IMR-90 (cell line): ENCODE data around the gene SNRK. TPM values are rescaled to one million over a fixed set of nuclear protein-coding genes. Genes with fewer than 3 reads are reported as not detected.

ENCODE experiments used
- ATAC-seq: fragments of 200-7000 bp; cut with Tn5 transposase; 2 replicates; pipeline ENCODE4 v1.9.1; 2020; ENCODE audit warnings: low read depth, mild to moderate bottlenecking, moderate library complexity
- BruUV-seq: library from RNA; stranded (reverse); fragments of 400-500 nt; replicated peaks from 2 replicates; lab custom pipeline; 2021; lab: Mats Ljungman, UMichigan
- CTCF ChIA-PET: fragments of 300-600 bp; formaldehyde crosslinking; extraction: SDS; loops from one replicate; lab custom pipeline; 2021; ENCODE audit warnings: antibody characterized with exemption; lab: Yijun Ruan, JAX
- POLR2A ChIA-PET: fragments of 300-600 bp; sonication (Branson Sonifier 250); formaldehyde crosslinking; loops from one replicate; lab custom pipeline; 2022; ENCODE audit warnings: antibody characterized with exemption; ENCODE audit not compliant: unreplicated experiment; lab: Charles Lee
- DNase-seq: peaks from one replicate; pipeline ENCODE4 v3.0.0; 2013
- H2AFZ ChIP-seq: replicated peaks from 2 replicates; pipeline ENCODE3; 2013; ENCODE audit warnings: low read length, mild to moderate bottlenecking; ENCODE audit not compliant: poor library complexity
- H2AK5ac ChIP-seq: 2 replicates; pipeline ENCODE4 v1.6.1; 2013; ENCODE audit warnings: low read depth, low read length, inconsistent platforms
- H2AK9ac ChIP-seq: replicated peaks from 2 replicates; pipeline ENCODE3; 2013; ENCODE audit warnings: mild to moderate bottlenecking, low read depth, low read length, moderate library complexity; ENCODE audit not compliant: poor library complexity
- H2BK120ac ChIP-seq: 2 replicates; pipeline ENCODE4 v1.6.1; 2013; ENCODE audit warnings: low read depth, low read length, inconsistent platforms
- H2BK15ac ChIP-seq: 3 replicates; pipeline ENCODE4 v1.6.1; 2013; ENCODE audit warnings: low read depth, low read length, inconsistent platforms
- H2BK20ac ChIP-seq: 2 replicates; pipeline ENCODE4 v1.6.1; 2013; ENCODE audit warnings: low read depth, mild to moderate bottlenecking, inconsistent platforms, low read length, moderate library complexity
- H2BK5ac ChIP-seq: 2 replicates; pipeline ENCODE4 v1.6.1; 2013; ENCODE audit warnings: mild to moderate bottlenecking, low read depth, low read length, inconsistent platforms; ENCODE audit not compliant: poor library complexity, severe bottlenecking
- H3K14ac ChIP-seq: replicated peaks from 2 replicates; pipeline ENCODE4 v1.6.1; 2013; ENCODE audit warnings: low read depth, low read length, inconsistent platforms
- H3K18ac ChIP-seq: 2 replicates; pipeline ENCODE4 v1.6.1; 2013; ENCODE audit warnings: low read depth, low read length, control low read depth
- H3K23ac ChIP-seq: 2 replicates; pipeline ENCODE4 v1.6.1; 2013; ENCODE audit warnings: low read depth, low read length, inconsistent platforms
- H3K27ac ChIP-seq: 2 replicates; pipeline ENCODE4 v1.5.1; 2013; ENCODE audit warnings: mild to moderate bottlenecking, control low read depth, low read length; ENCODE audit not compliant: insufficient read depth
- H3K27me3 ChIP-seq: 2 replicates; pipeline ENCODE4 v1.6.1; 2013; ENCODE audit warnings: low read length; ENCODE audit not compliant: control insufficient read depth, insufficient read depth
- H3K36me3 ChIP-seq: 2 replicates; pipeline ENCODE4 v1.6.1; 2013; ENCODE audit warnings: low read length, mixed read lengths; ENCODE audit not compliant: control insufficient read depth, insufficient read depth
- H3K4ac ChIP-seq: 2 replicates; pipeline ENCODE4 v1.6.1; 2013; ENCODE audit warnings: low read depth, low read length, inconsistent platforms
- H3K4me1 ChIP-seq: 2 replicates; pipeline ENCODE4 v1.6.1; 2013; ENCODE audit warnings: low read length, mixed read lengths; ENCODE audit not compliant: control insufficient read depth, insufficient read depth
- H3K4me2 ChIP-seq: 2 replicates; pipeline ENCODE4 v1.6.1; 2013; ENCODE audit warnings: low read depth, mild to moderate bottlenecking, control low read depth, low read length, moderate library complexity
- H3K4me3 ChIP-seq: 2 replicates; pipeline ENCODE4 v1.5.1; 2013; ENCODE audit warnings: low read depth, mild to moderate bottlenecking, control low read depth, low read length, moderate library complexity; ENCODE audit not compliant: insufficient read depth
- H3K56ac ChIP-seq: 2 replicates; pipeline ENCODE4 v1.6.1; 2013; ENCODE audit warnings: low read length, inconsistent platforms; ENCODE audit not compliant: insufficient read depth; ENCODE audit errors: extremely low read depth
- H3K79me1 ChIP-seq, 2 experiments: 2 replicates each; pipeline ENCODE4 v1.6.1; 2013; ENCODE audit warnings: low read length in 2 of 2, inconsistent platforms in 1 of 2, low read depth in 1 of 2
- H3K9ac ChIP-seq: 2 replicates; pipeline ENCODE4 v1.6.1; 2013; ENCODE audit warnings: low read depth, low read length, control low read depth
- H3K9me1 ChIP-seq: 2 replicates; pipeline ENCODE4 v1.6.1; 2013; ENCODE audit warnings: low read length, inconsistent platforms; ENCODE audit not compliant: insufficient read depth
- H3K9me3 ChIP-seq: 2 replicates; pipeline ENCODE4 v1.6.1; 2013; ENCODE audit warnings: low read length; ENCODE audit not compliant: control insufficient read depth, insufficient read depth
- H4K20me1 ChIP-seq: 2 replicates; pipeline ENCODE4 v1.6.1; 2013; ENCODE audit warnings: low read length, inconsistent platforms; ENCODE audit not compliant: insufficient read depth
- H4K5ac ChIP-seq: 2 replicates; pipeline ENCODE4 v1.6.1; 2013; ENCODE audit warnings: mild to moderate bottlenecking, low read depth, low read length, control low read depth
- H4K8ac ChIP-seq, 2 experiments: 2 replicates each; pipeline ENCODE4 v1.6.1; 2013; ENCODE audit warnings: low read depth in 2 of 2, low read length in 2 of 2, control low read depth in 1 of 2, inconsistent platforms in 1 of 2
- H4K91ac ChIP-seq: 2 replicates; pipeline ENCODE4 v1.6.1; 2013; ENCODE audit warnings: low read depth, low read length, inconsistent platforms; ENCODE audit not compliant: insufficient read depth
- BHLHE40 ChIP-seq: fragments of 150-350 bp; IDR thresholded peaks from 2 replicates; pipeline ENCODE4 v1.6.1; 2016; ENCODE audit warnings: mild to moderate bottlenecking, low read depth, low read length
- CEBPB ChIP-seq: IDR thresholded peaks from 2 replicates; pipeline ENCODE4 v1.6.1; 2012; ENCODE audit warnings: low read depth, low read length, improper control_type of control experiment
- CHD1 ChIP-seq: IDR thresholded peaks from 2 replicates; pipeline ENCODE4 v1.6.1; 2012; ENCODE audit warnings: low read depth, low read length, improper control_type of control experiment
- CTCF ChIP-seq: conservative IDR thresholded peaks from 2 replicates; pipeline ENCODE4 v1.5.1; 2012; ENCODE audit warnings: mild to moderate bottlenecking, low read depth, low read length, improper control_type of control experiment
- ELK1 ChIP-seq: fragments of 150-350 bp; IDR thresholded peaks from 2 replicates; pipeline ENCODE4 v1.6.1; 2016; ENCODE audit warnings: low read depth, mild to moderate bottlenecking, low read length, moderate library complexity, borderline replicate concordance
- FOS ChIP-seq: fragments of 150-350 bp; IDR thresholded peaks from 2 replicates; pipeline ENCODE4 v1.6.1; 2016; ENCODE audit warnings: low read depth, low read length
- MAFK ChIP-seq: IDR thresholded peaks from 2 replicates; pipeline ENCODE4 v1.6.1; 2012; ENCODE audit warnings: low read depth, low read length, improper control_type of control experiment
- MAZ ChIP-seq: IDR thresholded peaks from 2 replicates; pipeline ENCODE4 v1.6.1; 2012; ENCODE audit warnings: low read depth, mild to moderate bottlenecking, low read length, improper control_type of control experiment, moderate library complexity, borderline replicate concordance
- MXI1 ChIP-seq: IDR thresholded peaks from 2 replicates; pipeline ENCODE4 v1.6.1; 2012; ENCODE audit warnings: low read depth, mild to moderate bottlenecking, low read length, moderate library complexity, borderline replicate concordance
- NFE2L2 ChIP-seq: fragments of 150-350 bp; IDR thresholded peaks from 2 replicates; pipeline ENCODE4 v1.6.1; 2016; ENCODE audit warnings: low read depth, mild to moderate bottlenecking, low read length
- POLR2A ChIP-seq: IDR thresholded peaks from 2 replicates; pipeline ENCODE4 v1.6.1; 2012; ENCODE audit warnings: mild to moderate bottlenecking, low read depth, low read length
- RAD21 ChIP-seq: IDR thresholded peaks from 2 replicates; pipeline ENCODE4 v1.6.1; 2012; ENCODE audit warnings: low read length, improper control_type of control experiment
- RCOR1 ChIP-seq: IDR thresholded peaks from 2 replicates; pipeline ENCODE4 v1.6.1; 2012; ENCODE audit warnings: mild to moderate bottlenecking, low read length, improper control_type of control experiment; ENCODE audit not compliant: insufficient replicate concordance
- RFX5 ChIP-seq: IDR thresholded peaks from 2 replicates; pipeline ENCODE4 v1.8.0; 2012; ENCODE audit warnings: low read depth, mild to moderate bottlenecking, low read length, moderate library complexity
- SMC3 ChIP-seq: fragments of 150-350 bp; IDR thresholded peaks from 2 replicates; pipeline ENCODE4 v1.6.1; 2016; ENCODE audit warnings: low read depth, mild to moderate bottlenecking, antibody characterized with exemption, low read length, moderate library complexity
- USF2 ChIP-seq: fragments of 150-350 bp; IDR thresholded peaks from 2 replicates; pipeline ENCODE4 v1.6.1; 2017; ENCODE audit warnings: mild to moderate bottlenecking, antibody characterized with exemption, low read length, low read depth
- WGBS, 2 experiments: methylation state at CpG; one replicate each; pipeline versions ENCODE4 v1.1.5 to v1.1.7; 2013; ENCODE audit warnings: missing lambda C conversion rate in 2 of 2; ENCODE audit not compliant: insufficient read length in 1 of 2; ENCODE audit errors: extremely low coverage in 2 of 2; 5-methylcytosine and 5-hydroxymethylcytosine counted together
- dilution Hi-C: fragments of 300-500 bp; cut with HindIII; formaldehyde crosslinking; loops from one replicate; pipeline ENCODE4 v1.14.3; 2018; ENCODE audit warnings: low sequenced_read_pairs; ENCODE audit not compliant: unreplicated experiment
- in situ Hi-C: fragments of 300-500 bp; cut with MboI; formaldehyde crosslinking; loops from 3 replicates; pipeline ENCODE4 v1.14.3; 2019; ENCODE audit warnings: low sequenced_read_pairs, inconsistent platforms, mixed read lengths
- intact Hi-C: fragments of 100-400 bp; cut with micrococcal nuclease; formaldehyde crosslinking; loops from 2 replicates; pipeline ENCODE4 v1.10.0; 2022
- polyA plus RNA-seq, 3 experiments: library from polyadenylated mRNA; depleted of rRNA; stranded (reverse); fragments of >200 nt; gene quantifications; 2 replicates each; pipeline ENCODE4 v1.2.3, GENCODE V29; 2012; ENCODE audit warnings: low replicate concordance in 1 of 3
- total RNA-seq: library from RNA; depleted of rRNA; stranded (reverse); fragments of >200 nt; gene quantifications from 2 replicates; pipeline ENCODE4 v1.2.3, GENCODE V29; 2012

The SNRK gene
- total and polyA plus RNA-seq, 2 of the 4 experiments (the other 2 are of a cell fraction), result 4.7 to 23.1 TPM

- WGBS, 2 experiments, result 89% methylated on average over 1 of the region's 2 CpGs; no CpG with 5 or more reads in 1 of the 2 experiments
- Histone ChIP-seq H2BK120ac (no peak overlapping the region), H3K4ac (no peak overlapping the region), H2AK9ac (no peak overlapping the region), H3K36me3 (no peaks in the 10 kb centered on the region), H2BK15ac (no peak overlapping the region), H3K9me1 (no peaks in the 10 kb centered on the region), H3K79me1 (no peaks in the 10 kb centered on the region), H3K4me2 (no peak overlapping the region), H2BK5ac (no peak overlapping the region), H3K27me3 (peaks cover 31% of the 10 kb centered on the region), H3K4me3 (no peak overlapping the region), H4K20me1 (no peaks in the 10 kb centered on the region), H2AFZ (no peak overlapping the region), H3K9ac (no peak overlapping the region), H3K23ac (no peak overlapping the region), H4K91ac (no peak overlapping the region), H3K27ac (no peak overlapping the region), H3K9me3 (0 out of 2 replicates have a peak, but pooled peaks cover 2% of the 10 kb centered on the region), H2BK20ac (no peak overlapping the region), H3K56ac (no peak overlapping the region), H3K4me1 (no peaks in the 10 kb centered on the region), H4K5ac (no peak overlapping the region), H3K18ac (no peak overlapping the region), H4K8ac (no peak overlapping the region), H3K14ac (no peak overlapping the region), H2AK5ac (no peak overlapping the region)
- DNase-seq (no peak), ATAC-seq (no peak)
- POLR2A ChIA-PET, result no interaction called here
- CTCF ChIA-PET, result no interaction called here
- dilution Hi-C loops (no loop called here), intact Hi-C loops (no loop called here), in situ Hi-C loops (no loop called here)
- TF ChIP-seq CEBPB (no peak), ELK1 (no peak), MXI1 (no peak), RCOR1 (no peak), BHLHE40 (no peak), MAZ (no peak), CHD1 (no peak), POLR2A (no peak), CTCF (no peak), FOS (no peak), RAD21 (no peak), NFE2L2 (no peak), RFX5 (no peak), MAFK (no peak), SMC3 (no peak), USF2 (no peak)
- no TSS peak for BruUV-seq
Observed at GRCh38 chr3:43255662-43256061, 30.7 kb upstream of the SNRK start.
